Measurements from ENCODE around the gene NAA16.
"Not testable (repeated sequence)": the region's sequence is repeated elsewhere in the genome, so short reads cannot be mapped to it uniquely, and the experiment has no call there.

The NAA16 gene

GRCh38 chr13:41310963-41311405, at the start of gene NAA16:
Gene NAA16, plus strand, starts transcription at chr13:41311267. Its CDS starts 262 bp downstream, at chr13:41311529.
- peak; percentile 39 to 96 (median 86) for DNase-seq

GRCh38 chr13:41263261-41263971, 47.7 kb upstream of the NAA16 start, which contains the start of gene MTRF1:
Gene MTRF1, minus strand, starts transcription at chr13:41263576. Its CDS starts 2,669 bp downstream, at chr13:41260907.
- peak; percentile 21 to 95 (median 80) for DNase-seq

DNA sequence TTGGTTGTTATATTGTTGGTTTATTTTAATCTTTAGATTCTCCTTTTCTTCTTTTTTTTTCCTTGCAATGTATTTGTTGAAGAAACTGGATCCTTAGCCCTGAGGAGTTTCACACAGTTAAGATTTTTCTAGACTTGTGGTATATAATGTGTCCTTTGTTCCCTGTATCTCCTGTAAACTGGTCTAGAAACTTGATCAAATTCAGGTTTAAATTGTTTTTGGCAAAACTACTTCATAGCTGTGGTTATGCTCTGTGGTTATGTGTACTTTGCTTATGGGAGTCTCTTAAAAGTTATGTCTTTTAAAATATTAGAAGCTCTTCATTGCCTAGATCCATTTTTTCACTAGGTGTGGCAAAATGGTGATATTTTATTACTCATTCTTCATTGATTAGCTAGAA, 44.0 kb upstream of the NAA16 start:
- DNase-seq, result no peak

- no peak for DNase-seq
Measured at GRCh38 chr13:41268764-41269163, 42.3 kb upstream of the NAA16 start.

DNA sequence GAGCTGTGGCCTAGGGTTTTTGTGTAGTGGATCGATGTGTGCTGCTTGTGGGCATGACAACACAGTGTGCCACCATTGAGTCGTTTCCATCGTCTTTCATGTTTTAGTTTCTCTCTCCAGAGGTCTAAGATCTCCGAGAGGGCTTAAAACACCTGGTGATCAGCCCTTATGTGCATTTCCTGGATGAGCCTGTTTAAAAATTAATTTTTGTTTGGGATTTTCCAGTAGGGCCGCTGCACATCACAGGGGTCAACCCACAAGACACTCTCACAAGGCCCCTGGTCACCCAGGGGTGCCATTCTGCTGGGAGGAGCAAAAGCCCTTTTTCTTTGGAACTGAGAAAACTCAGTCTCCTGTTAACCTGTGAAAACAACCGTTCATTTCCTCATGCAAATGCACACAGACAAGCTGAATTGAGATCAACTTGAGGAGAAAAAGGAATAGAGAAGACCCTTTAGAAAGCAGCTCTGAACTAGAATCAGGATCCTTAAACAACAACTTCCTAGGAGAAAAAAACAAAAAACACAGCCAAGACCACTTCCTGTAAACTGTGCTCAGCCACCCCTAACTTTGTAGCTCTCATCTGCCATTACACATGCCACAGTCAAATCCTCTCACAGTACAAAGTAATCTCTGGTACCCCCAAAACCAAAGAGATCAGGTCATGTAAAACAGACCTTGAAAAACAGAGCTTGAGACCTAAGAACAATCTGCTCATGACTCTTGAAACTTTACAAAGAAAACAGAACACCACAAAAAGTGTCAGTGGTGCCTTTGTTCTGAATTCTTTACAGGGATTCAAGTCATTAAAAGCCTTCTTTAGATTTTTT, 39.4 kb upstream of the NAA16 start:
- no peak for DNase-seq

DNA sequence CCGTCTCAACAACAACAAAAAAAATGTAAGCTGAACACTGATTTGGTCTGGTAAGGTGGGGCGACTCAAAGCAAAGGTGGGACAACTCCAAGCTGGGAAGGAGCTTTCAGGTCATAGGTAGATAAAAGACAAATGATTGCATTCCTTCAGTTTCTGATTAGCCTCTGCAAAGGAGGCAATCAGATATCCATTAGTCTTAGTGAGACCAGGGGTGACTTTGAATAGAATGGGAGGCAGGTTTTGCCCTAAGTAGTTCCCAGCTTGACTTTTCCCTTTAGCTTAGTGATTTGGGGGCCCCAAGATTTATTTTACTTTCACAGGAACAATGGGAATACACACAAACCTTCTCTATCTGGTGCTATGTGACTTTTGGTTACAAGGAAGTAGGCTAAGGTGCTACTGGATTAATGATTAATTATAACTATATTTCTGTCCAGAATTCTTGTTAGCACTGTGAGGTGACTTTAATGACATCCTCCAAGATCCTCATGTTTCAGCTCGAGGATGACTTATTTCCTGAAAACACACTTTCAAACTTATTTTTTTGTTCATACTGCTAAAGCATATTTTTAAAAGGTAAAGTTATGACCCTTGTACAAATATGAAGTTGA, 37.1 kb upstream of the NAA16 start:
- no peak for DNase-seq

- DNase-seq, result no peak
Measured at GRCh38 chr13:41274881-41275280, 36.2 kb upstream of the NAA16 start.

- no peak for DNase-seq
Measured at GRCh38 chr13:41276824-41277223, 34.2 kb upstream of the NAA16 start.

GRCh38 chr13:41279156-41279555, 31.9 kb upstream of the NAA16 start:
- not testable (repeated sequence) for DNase-seq

- no peak for DNase-seq
Measured at GRCh38 chr13:41282129-41282571, 28.9 kb upstream of the NAA16 start.

DNA sequence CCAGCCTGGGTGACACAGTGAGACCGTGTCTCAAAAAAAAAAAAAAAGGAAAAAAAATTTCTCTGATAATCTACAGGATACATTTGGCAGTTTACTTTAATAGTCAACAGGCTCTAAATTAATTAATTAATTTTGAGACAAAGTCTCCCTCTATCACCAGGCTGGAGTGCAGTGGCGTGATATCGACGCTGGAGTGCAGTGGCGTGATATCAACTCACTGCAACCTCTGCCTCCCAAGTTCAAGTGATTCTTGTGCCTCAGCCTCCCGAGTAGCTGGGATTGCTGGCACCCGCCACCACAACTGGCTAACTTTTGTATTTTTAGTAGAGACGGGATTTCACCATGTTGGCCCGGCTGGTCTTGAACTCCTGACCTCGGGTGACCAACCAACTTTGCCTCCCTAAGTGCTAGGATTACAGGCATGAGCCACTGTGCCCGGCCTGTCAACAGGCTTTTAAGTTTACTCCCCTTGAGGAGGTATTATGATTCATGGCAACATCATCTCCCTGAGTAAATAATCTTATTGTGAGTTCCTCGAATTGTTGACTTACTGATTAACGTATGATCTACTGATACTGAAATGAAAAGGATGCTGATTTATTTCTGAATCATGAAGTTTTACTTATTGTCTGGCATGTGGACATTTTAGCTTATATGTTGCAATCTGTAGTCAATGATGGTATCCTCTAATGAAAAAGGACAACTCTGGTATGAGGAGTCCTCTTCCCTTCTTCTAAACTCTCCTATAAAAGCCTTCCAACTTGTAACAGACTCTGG, 26.4 kb upstream of the NAA16 start:
- no peak for DNase-seq

DNA sequence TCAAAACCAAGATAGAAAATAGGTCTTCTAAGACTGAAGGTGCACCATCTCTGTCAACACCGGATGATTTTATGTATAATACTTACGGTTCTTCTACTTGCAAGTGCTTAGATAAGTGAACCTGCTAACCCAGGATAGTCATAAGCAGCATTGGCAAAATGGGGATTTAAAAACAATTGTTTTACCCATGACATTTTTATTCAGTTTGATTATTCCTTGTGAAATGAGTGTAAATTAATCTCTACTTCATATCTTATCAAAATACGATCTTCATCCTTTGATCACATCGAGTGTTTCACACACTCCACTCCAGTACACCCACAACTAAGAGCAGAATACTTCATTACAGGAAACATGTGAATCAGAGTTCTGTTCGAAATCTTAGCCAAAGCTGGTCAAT, 24.7 kb upstream of the NAA16 start:
- no peak for DNase-seq

GRCh38 chr13:41289463-41289881, 21.6 kb upstream of the NAA16 start:
- no peak for DNase-seq

GRCh38 chr13:41291246-41291645, 19.8 kb upstream of the NAA16 start:
- no peak for DNase-seq

DNA sequence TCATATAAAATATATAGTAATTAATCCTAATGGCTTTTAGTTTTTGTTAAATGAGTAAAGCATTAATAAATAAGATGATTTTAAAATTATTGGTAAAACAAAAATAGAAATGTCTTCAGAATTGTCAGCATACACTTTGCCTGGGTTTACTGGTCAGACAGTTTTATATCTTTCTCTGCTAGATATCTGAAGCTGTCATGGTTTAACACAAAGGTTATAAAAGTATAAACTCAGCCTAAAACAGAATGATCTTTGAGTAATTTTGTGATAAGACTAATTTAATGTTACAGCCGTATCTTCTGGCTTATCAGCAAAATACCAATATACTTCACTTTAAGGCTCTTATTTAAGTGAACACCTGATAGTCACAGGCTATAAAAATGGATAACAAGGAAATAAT, 17.8 kb upstream of the NAA16 start:
- no peak for DNase-seq

DNA sequence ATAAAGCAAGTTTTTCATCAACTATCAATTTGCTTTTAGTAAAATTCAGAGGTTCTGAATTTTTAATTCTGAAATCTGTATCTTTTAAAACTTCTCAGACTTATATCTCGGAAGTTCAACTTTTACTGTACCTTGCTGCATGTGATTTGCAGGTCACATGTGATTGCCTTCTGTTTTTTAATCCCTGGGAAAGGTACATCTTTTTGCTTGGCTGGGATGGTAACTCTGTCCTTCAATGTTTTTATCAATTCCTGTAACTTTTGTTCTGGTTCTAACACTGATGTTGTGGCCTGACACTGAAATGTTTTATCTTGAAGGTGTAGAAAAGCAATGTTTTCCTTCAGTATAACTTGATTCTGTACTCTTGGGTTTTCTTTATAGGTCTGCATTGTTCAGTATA, 16.2 kb upstream of the NAA16 start:
- DNase-seq, result no peak

GRCh38 chr13:41295973-41296372, 15.1 kb upstream of the NAA16 start:
- DNase-seq, result no peak

DNA sequence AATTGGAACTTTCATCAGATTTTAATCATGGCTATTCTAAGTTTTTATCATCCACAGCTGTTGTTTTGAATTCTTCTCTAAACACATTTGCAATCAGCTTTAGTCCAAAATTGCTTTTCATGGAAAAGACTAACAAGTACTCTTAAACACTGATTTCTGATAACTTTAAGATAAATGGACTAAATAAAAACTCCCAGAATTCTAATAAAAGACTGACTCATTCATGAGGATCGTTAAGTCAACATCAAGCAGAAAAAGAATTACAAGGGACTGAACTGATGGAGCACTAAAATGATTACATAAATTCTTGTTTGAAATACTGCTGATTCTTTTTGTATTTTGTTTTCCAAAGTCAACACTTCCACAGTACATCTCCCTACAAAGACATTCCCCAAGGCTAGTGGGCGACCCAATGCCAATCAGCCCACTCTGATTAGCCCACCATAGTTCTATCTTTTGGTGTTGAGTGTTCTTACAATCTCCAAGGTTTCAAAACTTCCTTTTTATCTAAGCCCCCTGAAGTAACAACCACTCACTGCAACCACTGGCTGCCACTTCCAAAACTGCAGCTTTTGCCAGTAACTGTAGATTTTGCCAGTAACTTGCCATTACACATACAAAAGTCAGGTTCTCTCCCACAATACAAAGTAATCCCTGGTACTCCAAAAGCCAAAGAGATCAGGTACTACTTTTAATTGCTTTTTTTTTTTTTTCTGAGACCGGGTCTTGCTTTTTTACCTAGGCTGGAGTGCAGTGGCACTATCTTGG, 14.0 kb upstream of the NAA16 start:
- DNase-seq, result no peak

DNA sequence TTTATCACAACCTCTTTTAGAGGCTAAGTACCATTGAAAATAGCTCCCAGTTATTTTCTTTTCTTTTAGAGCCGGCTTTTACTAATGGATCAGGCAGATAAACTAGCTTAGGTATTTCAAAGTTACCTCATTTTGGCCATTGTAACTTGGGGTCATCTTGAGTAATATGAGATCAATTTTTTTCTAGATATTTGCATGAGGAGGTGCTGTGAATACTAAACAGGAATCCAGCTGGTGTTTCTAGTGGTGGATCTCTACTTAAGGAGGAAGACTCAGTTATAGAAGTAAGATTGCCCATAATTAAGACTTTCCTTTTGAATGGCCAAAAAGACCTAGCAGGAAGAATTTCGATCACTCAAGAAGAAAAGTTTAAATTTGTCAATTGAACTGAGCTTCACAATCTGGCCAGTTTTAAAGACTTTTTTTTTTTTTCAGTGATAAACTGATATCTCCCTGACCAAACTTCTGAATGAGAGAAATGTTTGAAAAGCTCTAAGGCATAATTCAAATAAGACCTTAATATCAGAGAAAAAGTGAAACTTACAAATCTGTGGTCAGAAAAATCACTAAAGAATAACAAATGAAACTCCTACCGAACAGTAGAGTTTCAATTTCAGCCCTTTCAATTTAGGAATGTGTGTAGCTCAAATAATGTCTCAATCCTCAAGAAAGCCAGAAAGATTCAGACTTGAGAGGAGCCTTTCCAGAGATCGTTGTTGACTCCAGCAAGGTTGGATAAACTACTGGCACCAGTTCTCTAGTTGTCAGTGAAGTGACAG, 11.6 kb upstream of the NAA16 start:
- DNase-seq, result no peak

DNA sequence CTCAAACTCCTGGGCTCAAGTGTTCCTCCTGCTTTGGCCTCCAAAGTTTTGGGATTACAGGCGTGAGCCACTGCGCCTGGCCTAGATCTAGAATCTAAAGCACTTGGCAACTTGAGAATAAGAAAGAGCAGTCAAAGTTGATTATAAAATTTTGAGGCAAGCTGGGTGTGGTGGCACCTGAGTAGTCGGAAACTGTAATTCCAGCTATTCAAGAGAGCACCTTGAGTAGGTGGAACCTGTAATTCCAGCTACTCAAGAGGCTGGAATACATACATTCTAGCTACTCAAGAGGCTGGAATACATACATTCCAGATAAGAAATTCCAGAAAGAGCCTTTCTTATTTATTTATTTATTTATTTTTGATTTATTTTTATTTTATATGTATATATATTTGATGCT, 8.3 kb upstream of the NAA16 start:
- no peak for DNase-seq
